HG02678 (cell line): Measurements from ENCODE around the gene EMCN.
"Not testable (repeated sequence)": the region's sequence is repeated elsewhere in the genome, so short reads cannot be mapped to it uniquely, and the experiment has no call there.

Experiments
- ATAC-seq: cut with Tn5 transposase; IDR thresholded peaks from one replicate; pipeline ENCODE4 v1.9.1; 2021; ENCODE audit warnings: mild to moderate bottlenecking, moderate library complexity; ENCODE audit not compliant: unreplicated experiment

EMCN gene

DNA sequence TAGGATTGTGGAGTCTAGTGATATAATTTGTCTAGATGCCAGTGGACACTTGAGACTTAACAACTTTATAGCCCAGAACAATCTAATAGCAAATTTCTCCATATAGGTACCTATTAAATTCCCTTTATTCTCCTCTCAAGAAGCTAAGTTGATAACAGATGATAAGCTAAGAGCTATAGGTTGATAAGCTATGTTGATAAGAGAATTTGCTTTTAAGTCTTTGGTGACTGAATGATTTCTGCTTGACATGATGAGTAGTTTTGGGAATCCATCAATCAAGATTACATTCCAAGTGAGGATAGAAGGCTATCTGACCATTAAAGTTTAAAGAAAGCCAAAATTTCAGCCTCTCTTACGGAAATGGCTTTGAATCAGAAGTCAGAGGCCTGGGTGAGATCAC, 131.6 kb downstream of the EMCN start:
- no peak for ATAC-seq

DNA sequence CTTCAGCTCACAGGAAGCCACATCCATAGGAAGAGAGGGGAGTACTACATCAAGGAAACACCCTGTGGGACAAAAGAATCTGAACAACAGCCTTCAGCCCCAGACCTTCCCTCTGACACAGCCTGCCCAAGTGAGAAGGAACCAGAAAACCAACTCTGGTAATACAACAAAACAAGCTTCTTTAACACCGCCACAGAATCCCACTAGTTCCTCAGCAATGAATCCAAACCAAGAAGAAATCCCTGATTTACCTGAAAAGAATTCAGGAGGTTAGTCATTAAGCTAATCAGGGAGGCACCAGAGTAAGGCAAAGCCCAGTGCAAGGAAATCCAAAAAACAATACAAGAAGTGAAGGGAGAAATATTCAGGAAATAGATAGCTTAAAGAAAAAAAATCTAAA, 137.4 kb downstream of the EMCN start:
- ATAC-seq = not testable (repeated sequence)

DNA sequence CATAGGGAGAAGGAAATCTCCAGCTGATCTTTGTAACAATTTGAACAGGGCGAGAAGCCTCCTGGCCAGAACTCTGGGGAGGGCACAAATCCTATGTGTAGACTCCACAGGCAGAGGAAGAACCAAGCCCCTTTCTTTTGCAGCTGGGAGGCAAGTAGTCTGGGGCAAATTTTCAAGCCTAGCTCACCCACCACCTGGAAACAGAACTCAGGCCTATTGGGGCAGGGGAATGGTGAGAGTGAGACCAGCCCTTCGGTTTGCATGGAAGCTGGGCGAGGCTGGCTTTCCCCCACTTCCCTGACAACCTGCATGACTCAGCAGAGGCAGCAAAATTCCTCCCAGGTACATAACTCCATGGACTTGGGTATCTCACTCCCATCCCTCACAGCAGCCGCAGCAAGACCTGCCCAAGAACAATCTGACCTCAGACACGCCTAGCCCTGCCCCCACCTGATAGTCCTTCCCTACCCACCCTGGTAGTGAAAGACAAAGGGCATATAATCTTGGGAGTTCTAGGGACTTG, 138.2 kb downstream of the EMCN start:
- ATAC-seq = no peak

DNA sequence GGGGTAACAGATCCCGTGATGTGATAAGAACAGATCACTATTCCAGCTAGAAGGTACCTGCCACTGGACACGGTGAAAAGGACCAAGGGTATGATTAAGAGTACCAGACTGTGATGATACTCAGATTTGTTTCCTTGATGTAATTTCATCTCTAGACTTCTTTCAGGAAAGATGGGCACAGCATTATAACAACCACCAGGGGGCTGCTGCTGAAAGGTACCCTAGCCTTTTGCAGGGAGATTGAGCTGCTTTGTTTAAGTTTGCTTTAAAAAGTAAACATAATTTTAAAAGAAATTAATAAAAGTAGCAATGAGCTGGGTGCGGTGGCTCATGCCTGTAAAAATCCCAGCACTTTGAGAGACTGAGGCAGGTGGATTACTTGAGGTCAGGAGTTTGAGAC, 145.4 kb downstream of the EMCN start:
- no peak for ATAC-seq

DNA sequence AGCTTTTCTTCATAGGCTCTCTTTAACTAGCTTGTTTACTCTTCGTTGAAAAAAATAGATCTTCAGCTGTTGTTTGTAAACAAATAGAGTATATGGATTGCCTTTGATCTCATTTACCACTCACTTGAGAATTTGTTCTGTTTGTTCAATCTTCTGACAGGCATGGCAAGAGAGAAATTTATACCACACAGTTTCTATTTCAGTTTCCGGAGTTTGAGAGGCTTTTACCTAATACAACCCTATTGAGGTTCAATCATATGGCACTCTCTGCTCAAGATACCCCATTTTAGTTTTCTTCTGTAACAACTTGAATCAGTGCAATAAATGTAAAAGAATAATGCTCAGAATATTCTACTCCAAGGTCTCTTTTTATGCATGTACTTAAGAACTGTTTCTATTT, 148.0 kb downstream of the EMCN start:
- ATAC-seq = no peak

DNA sequence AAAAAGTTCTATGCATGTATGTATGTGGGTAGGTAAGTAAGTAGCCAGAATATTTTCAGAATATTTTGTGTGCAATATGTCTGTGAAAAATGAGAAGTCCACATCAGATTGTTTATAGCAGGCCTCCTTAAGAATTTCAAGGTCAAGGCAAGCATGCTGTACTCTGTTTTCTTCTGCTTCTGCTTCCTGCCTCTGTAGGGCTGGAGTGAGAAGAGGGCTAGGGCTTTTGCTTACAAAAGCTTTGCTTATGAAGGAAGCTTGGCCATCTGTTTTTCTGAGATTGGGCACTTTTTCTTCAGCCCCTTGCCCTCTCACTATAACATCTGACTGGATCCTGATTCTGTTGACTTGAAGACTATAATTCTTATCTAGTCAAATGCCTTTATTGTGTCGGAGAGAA, 150.4 kb downstream of the EMCN start:
- no peak for ATAC-seq

DNA sequence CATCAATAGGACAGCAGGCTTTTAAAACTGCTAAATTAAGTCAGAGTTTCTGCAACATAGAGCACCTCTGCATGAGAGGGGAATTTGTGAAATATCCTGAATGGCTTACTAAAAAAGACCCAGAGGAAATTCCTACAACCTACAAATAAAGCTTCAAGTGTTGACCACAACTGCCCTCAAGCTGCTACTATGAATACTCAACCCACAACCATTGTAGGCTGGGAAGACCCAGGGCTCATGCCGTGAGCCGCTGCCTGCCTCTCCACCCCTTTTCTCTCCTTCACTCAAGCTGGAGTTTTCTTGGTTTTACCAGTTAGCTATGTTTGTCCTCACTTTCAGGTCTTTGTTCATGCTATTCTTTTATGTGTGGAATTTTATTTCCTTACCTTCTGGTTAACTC, 151.6 kb downstream of the EMCN start:
- ATAC-seq = peak; percentile 48

DNA sequence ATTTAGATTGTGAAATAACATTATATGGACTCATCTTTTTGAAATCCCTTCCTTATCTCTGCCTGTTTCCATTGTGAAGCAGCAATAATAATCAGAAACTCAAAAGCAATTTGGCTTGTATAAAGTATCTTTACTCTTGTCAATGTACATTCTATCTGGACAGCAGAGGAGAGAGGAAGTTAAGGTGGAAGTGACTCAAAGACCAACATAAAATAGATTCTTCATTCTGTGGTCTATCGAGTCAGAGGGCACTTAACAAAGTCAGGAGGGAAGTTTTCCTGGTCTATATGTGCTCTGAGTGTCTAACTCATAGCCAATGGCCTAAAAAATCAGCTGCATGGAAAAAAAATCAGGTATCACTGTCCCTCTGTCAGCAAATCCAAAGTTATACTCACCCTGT, 155.5 kb downstream of the EMCN start:
- ATAC-seq = no peak

DNA sequence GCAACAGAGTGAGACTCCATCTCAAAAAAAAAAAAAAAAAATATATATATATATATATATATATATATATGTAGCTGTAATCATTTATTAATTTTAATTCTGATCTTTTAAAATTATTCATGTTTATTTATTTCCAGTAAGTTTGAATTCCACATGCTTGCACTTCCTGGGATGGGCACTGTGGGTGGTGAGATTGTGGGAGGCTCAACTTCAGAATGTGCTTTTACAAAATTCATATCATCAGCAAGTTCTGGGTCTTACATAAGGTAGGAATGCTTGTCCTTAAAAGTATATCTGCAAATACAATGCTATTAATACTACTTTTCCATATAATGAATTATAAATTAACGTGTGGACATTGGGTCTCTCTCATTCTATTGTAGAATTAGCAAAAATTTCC, 156.5 kb downstream of the EMCN start:
- no peak for ATAC-seq

DNA sequence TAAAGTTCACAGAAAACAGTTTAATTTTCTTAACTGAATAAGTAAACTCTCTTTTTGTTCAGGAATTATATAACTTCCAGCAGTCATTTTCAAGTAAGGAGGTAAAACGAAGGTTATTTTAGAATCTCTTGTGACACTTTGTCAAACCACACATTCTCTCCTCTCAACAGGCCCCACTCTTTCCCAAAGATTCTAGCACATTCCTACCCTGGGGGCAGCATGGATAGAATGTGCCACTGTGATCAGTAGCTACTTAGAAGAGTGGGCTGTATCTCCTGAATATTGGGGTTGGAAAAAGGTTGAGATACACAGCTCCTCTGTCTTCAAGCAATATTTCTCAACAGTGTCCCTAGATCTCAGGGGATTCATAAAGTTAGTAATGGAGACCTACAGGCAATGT, 157.6 kb downstream of the EMCN start:
- no peak for ATAC-seq

DNA sequence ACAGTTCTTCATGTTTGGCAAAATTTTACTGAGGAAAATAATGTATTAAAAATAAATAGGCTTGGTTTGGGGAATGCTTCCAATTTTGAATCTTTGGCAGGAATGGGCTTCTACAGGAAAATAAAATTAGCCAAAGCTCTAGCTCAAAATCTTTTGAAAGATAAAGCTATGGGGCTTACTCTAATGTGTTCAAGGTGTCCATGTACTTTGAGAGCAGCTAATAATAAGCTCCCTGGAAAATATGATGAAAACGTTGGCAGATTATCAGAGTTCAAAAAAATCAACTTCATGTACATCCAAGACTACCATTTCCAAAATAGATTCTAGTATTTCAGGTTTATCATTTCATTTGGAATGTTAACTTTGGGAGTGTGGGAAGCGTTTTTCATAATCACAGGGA, 158.4 kb downstream of the EMCN start:
- ATAC-seq = no peak

DNA sequence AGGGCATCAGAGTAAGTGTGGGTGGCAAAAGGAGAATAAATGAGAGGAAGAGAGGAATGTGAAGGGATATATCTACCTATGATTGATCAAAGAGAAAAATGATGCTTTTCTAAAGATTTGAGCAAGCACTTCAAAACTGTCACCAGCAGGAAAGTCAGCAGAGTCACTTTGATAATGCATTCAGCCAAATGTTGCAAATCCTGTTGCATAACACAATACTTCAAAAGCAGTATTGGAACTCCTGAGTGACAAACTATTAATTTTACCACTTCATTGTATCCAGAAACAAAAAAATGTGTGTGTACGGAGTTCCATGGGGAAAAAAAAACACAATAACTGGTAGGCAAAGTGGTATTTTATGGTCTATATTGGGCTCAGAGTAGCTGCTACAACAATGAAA, 160.3 kb downstream of the EMCN start:
- no peak for ATAC-seq

DNA sequence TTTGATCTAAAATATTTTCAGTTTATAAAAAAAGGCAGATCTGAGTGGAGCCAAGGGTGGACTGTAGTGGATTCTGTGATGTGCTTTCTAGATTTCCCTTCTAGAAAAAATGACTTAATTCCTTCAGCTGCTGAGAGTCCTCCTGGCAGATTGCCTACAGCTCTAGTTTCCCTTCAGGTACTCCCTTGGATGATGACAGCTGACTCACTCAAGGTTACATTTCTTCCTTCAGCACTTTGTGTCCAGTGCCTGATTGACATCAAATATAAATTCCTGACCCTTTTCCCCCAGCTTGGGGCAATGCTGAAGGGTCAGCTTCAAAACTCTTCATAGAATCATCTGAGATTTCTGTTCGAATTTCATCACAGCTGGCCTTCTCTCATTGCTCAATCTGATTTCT, 161.7 kb downstream of the EMCN start:
- ATAC-seq = no peak

DNA sequence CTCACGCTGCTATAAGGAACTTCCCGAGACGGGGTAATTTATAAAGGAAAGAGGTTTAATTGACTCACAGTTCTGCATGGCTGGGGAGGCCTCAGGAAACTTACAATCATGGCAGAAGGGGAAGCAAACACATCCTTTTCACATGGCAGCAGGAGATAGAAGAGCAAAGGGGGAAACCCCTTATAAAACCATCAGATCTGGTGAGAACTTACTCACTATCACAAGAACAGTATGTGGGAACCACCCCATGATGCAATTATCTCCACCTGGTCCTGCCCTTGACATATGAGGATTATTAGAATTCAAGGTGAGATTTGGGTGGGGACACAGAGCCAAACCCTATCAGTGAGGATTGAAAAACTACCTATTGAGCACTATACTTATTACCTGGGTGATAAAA, 165.5 kb downstream of the EMCN start:
- ATAC-seq = not testable (repeated sequence)

DNA sequence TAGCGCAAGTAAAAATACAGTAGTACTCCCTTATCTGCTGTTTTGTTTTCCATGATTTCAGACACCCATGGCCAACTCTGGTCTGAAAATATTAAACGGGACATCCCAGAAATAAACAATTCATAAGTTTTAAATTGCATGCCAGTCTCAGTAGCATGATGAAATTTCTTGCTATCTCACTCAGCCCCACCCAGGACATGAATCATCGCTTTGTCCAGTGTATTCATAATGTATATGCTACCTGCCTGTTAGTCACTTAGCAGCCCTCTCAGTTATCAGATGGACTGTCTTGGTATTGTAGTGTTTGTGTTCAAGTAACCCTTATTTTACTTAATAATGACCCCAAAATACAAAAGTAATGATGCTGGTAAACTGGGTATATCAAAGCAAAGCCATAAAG, 169.3 kb downstream of the EMCN start:
- ATAC-seq = no peak

DNA sequence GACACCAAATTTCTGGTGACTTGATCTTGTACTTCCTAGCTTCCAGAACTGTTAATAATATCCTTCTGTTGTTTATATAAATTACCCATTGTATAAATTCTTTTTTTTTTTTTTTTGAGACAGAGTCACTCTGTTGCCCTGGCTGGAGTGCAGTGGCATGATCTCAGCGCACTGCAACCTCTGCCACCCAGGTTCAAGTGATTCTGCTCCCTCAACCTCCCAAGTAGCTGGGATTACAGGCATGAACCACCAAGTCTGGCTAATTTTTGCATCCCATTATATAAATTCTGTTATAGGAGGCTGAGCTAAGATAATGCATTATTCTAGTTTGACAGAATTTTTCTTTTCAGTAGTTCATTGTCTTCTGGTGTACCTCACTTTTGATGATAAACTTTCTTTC, 170.6 kb downstream of the EMCN start:
- no peak for ATAC-seq

DNA sequence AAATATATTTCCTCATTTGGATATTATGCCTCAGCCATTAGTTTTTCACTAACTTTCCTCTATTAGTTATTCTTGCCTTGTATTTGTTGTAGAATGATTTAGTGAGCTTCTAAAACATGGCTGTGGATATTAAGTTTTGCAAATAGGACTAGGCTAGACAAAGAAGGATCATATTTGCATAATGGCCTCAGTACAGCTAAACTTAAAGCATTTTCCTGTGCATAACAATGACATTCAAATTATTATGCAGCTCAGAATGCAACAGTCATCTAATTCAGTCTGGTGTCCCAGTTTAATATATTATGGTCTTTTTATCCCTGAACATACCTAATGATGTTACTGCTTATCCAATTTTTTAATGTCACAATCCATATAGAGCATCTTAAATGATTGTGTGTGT, 172.2 kb downstream of the EMCN start:
- ATAC-seq = no peak
